HepG2 (cell line): ENCODE measurements around the gene JAKMIP2. TPM values are rescaled to one million over a fixed set of nuclear protein-coding genes. Genes with fewer than 3 reads are reported as not detected.

Source experiments
- ATAC-seq: fragments of 200-7000 bp; cut with Tn5 transposase; 3 replicates; pipeline ENCODE4 v1.9.1; 2020; ENCODE audit warnings: mild to moderate bottlenecking, moderate library complexity
- BruUV-seq: library from RNA; stranded (reverse); fragments of 400-500 nt; replicated peaks from 2 replicates; lab custom pipeline; 2021; lab: Mats Ljungman, UMichigan
- CTCF ChIA-PET: fragments of 300-600 bp; formaldehyde crosslinking; extraction: SDS; loops from one replicate; lab custom pipeline; 2021; ENCODE audit warnings: low total read pairs, inconsistent platforms, low intra/inter-chr PET ratio; lab: Yijun Ruan, JAX
- POLR2A ChIA-PET: fragments of 350-600 bp; sonication (Branson Sonifier 250); formaldehyde crosslinking; loops from one replicate; lab custom pipeline; 2020; ENCODE audit warnings: antibody characterized with exemption, inconsistent platforms; lab: Yijun Ruan, JAX
- DNase-seq: peaks from one replicate; pipeline ENCODE4 v3.0.0-alpha.2; 2015; ENCODE audit warnings: low spot score
- FAIRE-seq: peaks from 3 replicates; lab custom pipeline; 2011; peaks lifted over from hg19 to GRCh38; lab: Jason Lieb, UNC
- H2AFZ ChIP-seq: one replicate; pipeline ENCODE4 v1.6.1; 2011; ENCODE audit warnings: low read length, inconsistent platforms
- H3K27ac ChIP-seq: fragments of 300-600 bp; 3 replicates; pipeline ENCODE4 v1.8.0; 2011; ENCODE audit warnings: mixed run types, mild to moderate bottlenecking, mixed read lengths, low read length, inconsistent platforms; ENCODE audit not compliant: insufficient read depth; ENCODE audit errors: extremely low read length
- H3K27me3 ChIP-seq, 2 experiments: fragments of 200-600 bp in 1 of 2; 2 replicates in 1 of 2; 3 replicates in 1 of 2; pipeline versions ENCODE4 v1.6.0 to v1.8.0; 2011; ENCODE audit warnings: low read length in 2 of 2, mild to moderate bottlenecking in 2 of 2, moderate library complexity in 2 of 2, inconsistent platforms in 1 of 2; ENCODE audit not compliant: insufficient read depth in 2 of 2, control insufficient read depth in 1 of 2
- H3K36me3 ChIP-seq, 2 experiments: fragments of 200-600 bp in 1 of 2; replicated peaks in 1 of 2; 2 replicates in 1 of 2; 3 replicates in 1 of 2; pipeline versions ENCODE4 v1.5.1 to v1.8.0; 2011; ENCODE audit warnings: low read length in 2 of 2, inconsistent platforms in 1 of 2; ENCODE audit not compliant: insufficient read depth in 2 of 2, control insufficient read depth in 1 of 2
- H3K4me1 ChIP-seq: 2 replicates; pipeline ENCODE4 v1.5.1; 2012; ENCODE audit warnings: low read length, inconsistent platforms; ENCODE audit not compliant: insufficient read depth
- H3K4me2 ChIP-seq: 2 replicates; pipeline ENCODE4 v1.6.0; 2011; ENCODE audit warnings: low read depth, low read length, inconsistent platforms
- H3K4me3 ChIP-seq, 3 experiments: fragments of 200-600 bp in 1 of 3; sonication (generic), shearing (Covaris generic) in 1 of 3; replicated peaks in 1 of 3; 2 replicates each; pipeline ENCODE4 v1.5.1; 2011 to 2016; ENCODE audit warnings: low read length in 3 of 3, inconsistent platforms in 2 of 3, low read depth in 2 of 3, mild to moderate bottlenecking in 2 of 3, control low read depth in 1 of 3, mixed read lengths in 1 of 3; ENCODE audit not compliant: insufficient read depth in 1 of 3
- H3K79me2 ChIP-seq: one replicate; pipeline ENCODE4 v1.6.1; 2011; ENCODE audit warnings: low read length, inconsistent platforms; ENCODE audit not compliant: insufficient read depth
- H3K9ac ChIP-seq: 2 replicates; pipeline ENCODE4 v1.6.0; 2011; ENCODE audit warnings: mild to moderate bottlenecking, low read depth, low read length, inconsistent platforms; ENCODE audit not compliant: insufficient read depth
- H3K9me3 ChIP-seq: 2 replicates; pipeline ENCODE4 v1.5.1; 2012; ENCODE audit warnings: mild to moderate bottlenecking, low read length
- H4K20me1 ChIP-seq: 2 replicates; pipeline ENCODE4 v1.6.0; 2011; ENCODE audit warnings: inconsistent platforms, mild to moderate bottlenecking, low read length, moderate library complexity; ENCODE audit not compliant: insufficient read depth
- ASH2L ChIP-seq: fragments of 300-600, 200-600 bp; sonication (generic); IDR thresholded peaks from 2 replicates; pipeline ENCODE4 v1.7.0; 2017; ENCODE audit warnings: low read depth, mild to moderate bottlenecking, moderate library complexity, mixed read lengths, low read length; ENCODE audit not compliant: insufficient read length
- DDIT3 ChIP-seq: sonication (generic); formaldehyde crosslinking; IDR thresholded peaks from 2 replicates; pipeline ENCODE4 v1.4.0; 2020; ENCODE audit warnings: mild to moderate bottlenecking, missing genetic modification reagents
- FOXA1 ChIP-seq, 2 experiments: fragments of 450-650 bp in 1 of 2; sonication (generic) in 1 of 2; formaldehyde crosslinking in 1 of 2; IDR thresholded peaks; 2 replicates each; pipeline versions ENCODE4 v1.4.0 to v1.6.1; 2016 to 2020; ENCODE audit warnings: missing genetic modification reagents in 1 of 2
- KDM1A ChIP-seq: IDR thresholded peaks from 2 replicates; pipeline ENCODE4 v1.6.1; 2016; ENCODE audit warnings: missing compliant biosample characterization
- KMT2B ChIP-seq: IDR thresholded peaks from 2 replicates; pipeline ENCODE4 v1.6.1; 2016; ENCODE audit warnings: missing genetic modification reagents, missing compliant biosample characterization
- MED1 ChIP-seq: sonication (generic); formaldehyde crosslinking; IDR thresholded peaks from 2 replicates; pipeline ENCODE4 v1.4.0; 2020; ENCODE audit warnings: missing genetic modification reagents
- MNT ChIP-seq: fragments of 450-650 bp; IDR thresholded peaks from 2 replicates; pipeline ENCODE4 v1.6.1; 2016
- NCOA1 ChIP-seq: sonication (generic); formaldehyde crosslinking; IDR thresholded peaks from 2 replicates; pipeline ENCODE4 v1.9.0; 2021; ENCODE audit warnings: missing genetic modification reagents
- TEAD2 ChIP-seq: sonication (generic); formaldehyde crosslinking; IDR thresholded peaks from 2 replicates; pipeline ENCODE4 v1.9.0; 2021; ENCODE audit warnings: missing genetic modification reagents
- ZNF44 ChIP-seq: sonication (generic); formaldehyde crosslinking; IDR thresholded peaks from 2 replicates; pipeline ENCODE4 v1.5.1; 2020; ENCODE audit warnings: mild to moderate bottlenecking, missing genetic modification reagents
- ZNF710 ChIP-seq: sonication (generic); formaldehyde crosslinking; IDR thresholded peaks from 2 replicates; pipeline ENCODE4 v1.5.0; 2020; ENCODE audit warnings: mild to moderate bottlenecking, missing genetic modification reagents, borderline replicate concordance
- ZNF746 ChIP-seq: sonication (generic); formaldehyde crosslinking; IDR thresholded peaks from 2 replicates; pipeline ENCODE4 v1.8.0; 2022; ENCODE audit warnings: mild to moderate bottlenecking, missing genetic modification reagents
- ZNF747 ChIP-seq: sonication (generic); formaldehyde crosslinking; IDR thresholded peaks from 2 replicates; pipeline ENCODE4 v1.8.1; 2023; ENCODE audit warnings: missing genetic modification reagents, mild to moderate bottlenecking, borderline replicate concordance
- ZNF780A ChIP-seq: sonication (generic); formaldehyde crosslinking; IDR thresholded peaks from 2 replicates; pipeline ENCODE4 v1.8.0; 2022; ENCODE audit warnings: mild to moderate bottlenecking, missing genetic modification reagents, moderate library complexity
- WGBS: methylation state at CpG from one replicate; pipeline ENCODE4 v1.1.6; 2017; ENCODE audit warnings: low lambda C conversion rate; 5-methylcytosine and 5-hydroxymethylcytosine counted together
- in situ Hi-C: cut with HindIII; loops from 2 replicates; pipeline ENCODE4 v1.10.0; 2017; ENCODE audit warnings: low pct_unique_long_range_greater_than_20kb; ENCODE audit not compliant: extremely low pct_ligation_motif_present
- intact Hi-C: fragments of 100-400 bp; cut with micrococcal nuclease; formaldehyde crosslinking; loops from one replicate; pipeline ENCODE4 v1.10.0; 2022; ENCODE audit not compliant: unreplicated experiment
- polyA plus RNA-seq, 8 experiments: library from polyadenylated mRNA; depleted of rRNA in 3 of 8; stranded (reverse) in 7 of 8; unstranded in 1 of 8; fragments of >200 nt; fragmentation: Illumina TruSeq in 4 of 8; extraction: Trizol in 4 of 8; gene quantifications; 2 replicates each; pipeline versions ENCODE4 v1.2.1 to v1.2.3, GENCODE V29; 2011 to 2016; ENCODE audit warnings: low read depth in 4 of 8, missing spikeins in 1 of 8, mixed read lengths in 1 of 8; ENCODE audit not compliant: insufficient read depth in 1 of 8
- total RNA-seq, 5 experiments: library from RNA; depleted of rRNA; stranded (reverse); fragments of >200 nt; fragmentation: Illumina TruSeq; extraction: Trizol; gene quantifications; 2 replicates each; pipeline ENCODE4 v1.2.3, GENCODE V29; 2016; ENCODE audit warnings: low read depth in 1 of 5

Gene JAKMIP2
- total and polyA plus RNA-seq, 2 of the 13 experiments (the other 11 are each of a cell fraction or from before 2014, with no cell fraction given) = 0.04 to 2.1 TPM

- no peak for TF ChIP-seq KDM1A (CRISPR knock-in tag)
- TF ChIP-seq, all 625 proteins: peak for 0
Measured at GRCh38 chr5:147694772-147695171, 87.8 kb downstream of the JAKMIP2 start (continued).

GRCh38 chr5:147693233-147693632, 89.3 kb downstream of the JAKMIP2 start:
- WGBS = 67% methylated on average over 1 of the region's 1 CpG
- Histone ChIP-seq H3K79me2 (no peaks in the 10 kb centered on the region), H3K4me3 (no peak overlapping the region), H3K27me3 (no peaks in the 10 kb centered on the region), H3K27ac (no peak overlapping the region), H2AFZ (no peak overlapping the region), H3K9me3 (peaks cover 17% of the 10 kb centered on the region), H4K20me1 (no peaks in the 10 kb centered on the region), H3K4me1 (no peaks in the 10 kb centered on the region), H3K4me2 (no peak overlapping the region), H3K36me3 (no peaks in the 10 kb centered on the region), H3K9ac (no peak overlapping the region)
- ATAC-seq = no peak
- BruUV-seq = no TSS peak
- CTCF ChIA-PET = no interaction called here
- in situ Hi-C loops (no loop called here), intact Hi-C loops (no loop called here)
- POLR2A ChIA-PET = no interaction called here
- no peak for TF ChIP-seq ZNF746
- no peak for TF ChIP-seq FOXA1 (IDR thresholded peaks at IDR 0.05)
- TF ChIP-seq FOXA1 (CRISPR knock-in tag; IDR thresholded peaks at IDR 0.05) = no peak
- TF ChIP-seq ZNF710 (CRISPR knock-in tag) = no peak
- TF ChIP-seq TEAD2 = no peak
- no peak for FAIRE-seq
- no peak for DNase-seq

GRCh38 chr5:147691130-147691529, 91.4 kb downstream of the JAKMIP2 start:
- POLR2A ChIA-PET = no interaction called here
- DNase-seq (no peak), FAIRE-seq (no peak), ATAC-seq (no peak)
- 54% methylated on average over 3 of the region's 3 CpGs for WGBS
- Histone ChIP-seq H3K79me2 (no peaks in the 10 kb centered on the region), H3K9me3 (no peaks in the 10 kb centered on the region), H4K20me1 (no peaks in the 10 kb centered on the region), H3K27me3 (no peaks in the 10 kb centered on the region), H3K27ac (no peak overlapping the region), H2AFZ (no peak overlapping the region), H3K4me3 (no peak overlapping the region), H3K9ac (no peak overlapping the region), H3K36me3 (no peaks in the 10 kb centered on the region), H3K4me2 (no peak overlapping the region), H3K4me1 (no peaks in the 10 kb centered on the region)
- intact Hi-C loops (no loop called here), in situ Hi-C loops (no loop called here)
- CTCF ChIA-PET = interaction anchor here (0.9 kb wide), 1 partner anchor 63 kb away, joined by 5 read pairs; no protein-coding TSS in a partner anchor
- no TSS peak for BruUV-seq
- no peak for TF ChIP-seq ASH2L
- no peak for TF ChIP-seq NCOA1 (CRISPR knock-in tag)
- TF ChIP-seq KMT2B (CRISPR knock-in tag) = no peak
- no peak for TF ChIP-seq ZNF747 (CRISPR knock-in tag)
- no peak for TF ChIP-seq MED1
- TF ChIP-seq ZNF780A (CRISPR knock-in tag) = no peak
- no peak for TF ChIP-seq DDIT3 (CRISPR knock-in tag)
- no peak for TF ChIP-seq MNT
- no peak for TF ChIP-seq ZNF44 (CRISPR knock-in tag)
